ENCODE data around the gene DUSP8. TPM values are rescaled to one million over a fixed set of nuclear protein-coding genes. Genes with fewer than 3 reads are reported as not detected.

DUSP8 gene
- total and polyA plus RNA-seq, 2 of the 8 experiments (the other 6 are each of a cell fraction or from before 2014, with no cell fraction given), result 2.8 to 3.6 TPM

DNA sequence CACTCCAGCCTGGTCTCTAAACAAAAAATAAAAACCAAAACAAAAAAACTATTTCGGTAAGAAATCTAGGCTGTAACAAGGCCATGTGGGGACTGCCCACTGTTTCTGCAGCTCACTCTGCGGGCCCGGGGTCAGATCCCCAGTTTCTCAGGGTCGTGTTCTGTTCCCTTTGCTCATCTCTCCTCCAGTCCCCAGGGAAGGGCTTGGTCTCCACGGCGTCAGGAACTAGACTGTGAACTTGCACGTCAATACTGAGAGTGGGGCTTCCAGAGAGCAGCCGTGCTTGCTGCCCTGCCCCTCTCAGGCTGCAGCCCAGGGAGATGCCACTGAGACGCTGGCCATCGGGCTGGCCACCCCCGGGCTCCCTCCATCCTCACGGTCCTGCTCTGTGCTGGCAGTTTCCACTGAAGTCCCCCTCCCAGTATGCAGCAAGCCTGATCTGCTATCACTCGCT lies 51.8 kb downstream of the DUSP8 start:
- H3K4me2 ChIP-seq (ENCODE audit: insufficient read depth in 1 of 2, low read depth in 2 of 2, low read length in 2 of 2), result no peak overlapping the region
- no peak overlapping the region for H3K4me3 ChIP-seq (ENCODE audit: extremely low read depth in 1 of 4, insufficient read depth in 2 of 4, low read depth in 3 of 4, low read length in 4 of 4)
- WGBS, 2 experiments (ENCODE audit: extremely low coverage in 1 of 2, insufficient coverage in 1 of 2, insufficient read length in 1 of 2, insufficient replicate concordance in 2 of 2, low coverage in 1 of 2, low lambda C conversion rate in 2 of 2, missing lambda C conversion rate in 1 of 2), result 89% methylated on average over 13 of the region's 13 CpGs; no CpG with 5 or more reads in 1 of the 2 experiments
- H3K14ac ChIP-seq (ENCODE audit: insufficient read length), result no peak overlapping the region
- H3K9me3 ChIP-seq (ENCODE audit: insufficient read depth in 2 of 2, low read depth in 1 of 2, low read length in 1 of 2), result no peaks in the 10 kb centered on the region
- H4K5ac ChIP-seq (ENCODE audit: insufficient read length, low read depth, low read length), result no peak overlapping the region
- FAIRE-seq (no peak), DNase-seq (ENCODE audit: low read depth in 1 of 2, low spot score in 2 of 2) (no peak)
- no peak overlapping the region for H3K4ac ChIP-seq (replicated peaks; ENCODE audit: insufficient read length, low read depth, low read length)
- H3K23me2 ChIP-seq (ENCODE audit: low read depth, low read length), result no peaks in the 10 kb centered on the region
- H3K27me3 ChIP-seq (replicated peaks in 1 of 4; ENCODE audit: control insufficient read depth in 3 of 4, extremely low read depth in 1 of 4, insufficient read depth in 3 of 4, low read length in 3 of 4), result no peaks in the 10 kb centered on the region
- no peak overlapping the region for H3K56ac ChIP-seq (replicated peaks; ENCODE audit: insufficient read length, low read depth, low read length)
- no peak overlapping the region for H2BK20ac ChIP-seq (ENCODE audit: low read length)
- H3K9ac ChIP-seq (replicated peaks in 1 of 4; ENCODE audit: extremely low read depth in 1 of 4, low read depth in 3 of 4, low read length in 3 of 4), result no peak overlapping the region
- H2BK5ac ChIP-seq (ENCODE audit: low read depth, low read length), result no peak overlapping the region
- CTCF ChIA-PET (ENCODE audit: partially characterized antibody), result interaction anchor here (0.6 to 1.6 kb wide), 4 partner anchors 15 to 1157 kb away, joined by 3 to 7 read pairs (median 4); no protein-coding TSS in a partner anchor
- peaks cover 12 to 22% of the 10 kb centered on the region in 2 experiments for H4K20me1 ChIP-seq (replicated peaks in 1 of 2; ENCODE audit: control insufficient read depth in 1 of 2, insufficient read depth in 2 of 2, low read length in 2 of 2)
- no peak overlapping the region for H2AK5ac ChIP-seq (ENCODE audit: low read depth, low read length)
- no peak overlapping the region for H4K91ac ChIP-seq (replicated peaks; ENCODE audit: insufficient read length, low read length)
- peaks cover 0 to 15% of the 10 kb centered on the region in 2 experiments; a peak in 1 of 4 replicates for H3K79me2 ChIP-seq (ENCODE audit: control insufficient read depth in 1 of 2, insufficient read depth in 2 of 2, low read length in 2 of 2)
- H2AFZ ChIP-seq (ENCODE audit: low read length), result no peak overlapping the region
- no peak overlapping the region for H2BK120ac ChIP-seq (replicated peaks; ENCODE audit: low read depth, low read length)
- no peak overlapping the region for H3K18ac ChIP-seq (ENCODE audit: extremely low read depth, low read length)
- no peak overlapping the region for H2BK12ac ChIP-seq (ENCODE audit: low read depth, low read length)
- POLR2A ChIA-PET (ENCODE audit: partially characterized antibody), result no interaction called here
- peaks cover 0 to 2% (median under 1%) of the 10 kb centered on the region in 4 experiments; a peak in 4 of 7 replicates for H3K4me1 ChIP-seq (replicated peaks in 1 of 4; ENCODE audit: control insufficient read depth in 3 of 4, insufficient read depth in 4 of 4, low read length in 3 of 4)
- H3K36me3 ChIP-seq (ENCODE audit: control insufficient read depth in 2 of 4, insufficient read depth in 4 of 4, low read length in 3 of 4), result no peaks in the 10 kb centered on the region
- peaks cover 5% of the 10 kb centered on the region; the same call in 1 of the 2 replicates for H3K79me1 ChIP-seq (ENCODE audit: low read depth, low read length)
- H3K27ac ChIP-seq (ENCODE audit: low read depth, low read length), result no peak overlapping the region
- H2BK15ac ChIP-seq (ENCODE audit: low read length), result no peak overlapping the region
- no peak overlapping the region; the same call in 1 of the 2 replicates for H4K8ac ChIP-seq (ENCODE audit: extremely low read depth, insufficient read depth, low read length)
- H3K23ac ChIP-seq (ENCODE audit: insufficient read length), result no peak overlapping the region
- no peak for TF ChIP-seq HDAC2 (IDR thresholded peaks at IDR 0.05; ENCODE audit: borderline replicate concordance in 1 of 2, low read depth in 2 of 2, low read length in 2 of 2)
- TF ChIP-seq EGR1 (IDR thresholded peaks at IDR 0.05; ENCODE audit: borderline replicate concordance, low read depth, low read length), result no peak
- no peak for TF ChIP-seq ASH2L (IDR thresholded peaks at IDR 0.05; ENCODE audit: low read length)
- no peak for TF ChIP-seq CTBP2 (IDR thresholded peaks at IDR 0.05; ENCODE audit: borderline replicate concordance, insufficient read depth, insufficient read length, low read length)
- no peak for TF ChIP-seq MAFK (IDR thresholded peaks at IDR 0.05; ENCODE audit: low read depth, low read length)
- no peak for TF ChIP-seq RNF2 (IDR thresholded peaks at IDR 0.05; ENCODE audit: borderline replicate concordance, low read depth, low read length, missing control alignments, poor library complexity, severe bottlenecking)
- no peak for TF ChIP-seq EP300 (IDR thresholded peaks at IDR 0.05; ENCODE audit: borderline replicate concordance in 1 of 2, low read depth in 2 of 2, low read length in 2 of 2)
- TF ChIP-seq CHD2 (IDR thresholded peaks at IDR 0.05; ENCODE audit: low read length), result no peak
- no peak for TF ChIP-seq NRF1 (IDR thresholded peaks at IDR 0.05; ENCODE audit: low read depth, low read length)
- TF ChIP-seq SP1 (IDR thresholded peaks at IDR 0.05; ENCODE audit: low read depth, low read length), result no peak
- no peak for TF ChIP-seq RAD21 (IDR thresholded peaks at IDR 0.05 in 1 of 2, conservative IDR thresholded peaks at IDR 0.05 in 1 of 2; ENCODE audit: low read depth in 2 of 2, low read length in 2 of 2)
- TF ChIP-seq, protein P1, sequence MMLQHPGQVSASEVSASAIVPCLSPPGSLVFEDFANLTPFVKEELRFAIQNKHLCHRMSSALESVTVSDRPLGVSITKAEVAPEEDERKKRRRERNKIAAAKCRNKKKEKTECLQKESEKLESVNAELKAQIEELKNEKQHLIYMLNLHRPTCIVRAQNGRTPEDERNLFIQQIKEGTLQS (IDR thresholded peaks at IDR 0.05; ENCODE audit: insufficient read depth, low read depth, low read length), result no peak
